Skeletal muscle cell (primary cell): ENCODE results near the gene TCERG1L.

Experiments used
- DNase-seq: peaks from one replicate; pipeline ENCODE4 v3.0.0-alpha.2; 2010; ENCODE audit warnings: low read depth
- H3K4me3 ChIP-seq: 2 replicates; pipeline ENCODE4 v1.5.1; 2011; ENCODE audit warnings: low read depth, mild to moderate bottlenecking, control low read depth, low read length, moderate library complexity

Gene TCERG1L

DNA sequence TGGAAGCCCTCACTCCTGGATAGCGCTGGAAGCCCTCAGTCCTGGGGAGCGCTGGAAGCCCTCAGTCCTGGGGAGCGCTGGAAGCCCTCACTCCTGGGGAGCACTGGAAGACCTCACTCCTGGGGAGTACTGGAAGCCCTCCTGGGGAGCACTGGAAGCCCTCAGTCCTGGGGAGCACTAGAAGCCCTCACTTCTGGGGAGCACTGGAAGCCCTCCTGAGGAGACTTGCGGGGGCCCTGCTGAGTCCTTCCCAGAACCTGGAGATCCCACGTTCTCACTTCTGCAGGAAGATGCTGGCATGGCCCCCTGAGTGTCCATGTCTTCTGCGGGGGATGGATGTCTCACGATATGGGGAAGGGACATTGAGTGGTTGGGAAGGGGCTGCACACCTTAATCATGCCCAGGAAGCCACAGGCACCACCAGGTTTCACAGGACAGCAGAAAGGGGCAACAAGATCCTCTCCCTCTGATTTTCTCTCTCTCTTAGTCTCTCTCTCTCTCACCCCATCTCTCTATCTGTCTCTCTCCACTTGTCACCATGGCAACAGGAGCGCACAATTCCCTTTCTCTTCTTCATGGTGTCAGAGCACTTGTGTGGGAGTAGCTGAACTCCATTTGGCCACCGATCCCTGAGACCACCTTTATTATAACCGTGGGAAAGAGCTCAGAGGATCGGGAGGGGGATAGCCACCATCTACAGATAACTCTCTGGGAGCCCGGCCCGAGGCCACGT, 267.0 kb downstream of the TCERG1L start:
- DNase-seq = no peak
- H3K4me3 ChIP-seq = no peak overlapping the region

DNA sequence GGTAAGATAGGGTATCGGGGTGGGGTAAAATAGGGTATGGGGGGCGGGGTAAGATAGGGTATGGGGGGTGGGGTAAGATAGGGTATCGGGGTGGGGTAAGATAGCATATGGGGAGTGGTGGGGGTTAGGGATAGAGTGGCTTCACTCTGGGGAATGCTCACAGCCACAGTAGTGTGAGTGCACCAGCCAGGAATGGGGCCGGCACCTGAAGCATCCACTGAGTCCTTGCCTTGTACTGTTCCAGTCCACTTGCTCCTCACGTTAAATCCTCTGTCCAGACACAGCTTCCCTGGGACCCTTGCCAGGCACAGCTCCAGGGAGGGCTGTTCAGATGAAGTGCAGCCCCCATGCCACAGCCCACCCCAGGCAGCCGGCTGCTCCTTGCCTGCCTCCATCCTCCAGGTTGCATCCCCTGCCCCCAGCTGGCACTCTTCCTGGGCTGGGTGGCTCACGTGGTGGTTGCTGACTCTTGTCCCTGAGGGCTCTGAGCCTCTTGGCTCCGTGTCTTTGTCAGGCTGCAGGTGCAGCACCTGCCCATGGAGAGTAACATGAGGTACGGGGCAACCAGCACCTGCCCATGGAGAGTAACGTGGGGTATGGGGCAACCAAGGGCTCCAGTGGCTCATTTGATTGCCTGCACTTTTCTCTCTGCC, 268.4 kb downstream of the TCERG1L start:
- DNase-seq = no peak
- H3K4me3 ChIP-seq = no peak overlapping the region
